ENCODE measurements around the gene PAX6.

The PAX6 gene

GRCh38 chr11:31801298-31801702, 9.8 kb downstream of the PAX6 start:
- POLR2A ChIA-PET: no interaction called here
- H3K27me3 ChIP-seq (replicated peaks in 2 of 5; ENCODE audit: control insufficient read depth in 4 of 5, insufficient read depth in 5 of 5, low read length in 4 of 5): peaks cover 31 to 99% (median 77%) of the 10 kb centered on the region in 5 experiments
- 14% methylated on average over 7 of the region's 9 CpGs for WGBS (ENCODE audit: insufficient coverage)
- H3K27ac ChIP-seq (ENCODE audit: insufficient read depth in 1 of 2, low read depth in 1 of 2, low read length in 2 of 2, poor library complexity in 1 of 2, severe bottlenecking in 2 of 2): no peak overlapping the region
- H3K9me3 ChIP-seq (ENCODE audit: control extremely low read depth in 1 of 5, control insufficient read depth in 4 of 5, insufficient read depth in 2 of 5, low read depth in 1 of 5, low read length in 4 of 5): peaks cover 0 to 8% (median 0%) of the 10 kb centered on the region in 5 experiments
- H3K36me3 ChIP-seq (ENCODE audit: control insufficient read depth in 4 of 4, insufficient read depth in 4 of 4, low read length in 3 of 4): no peaks in the 10 kb centered on the region
- DNase-seq: peak in 1 of 3 donors; percentile 11
- CTCF ChIA-PET: interaction anchor here (0.8 to 1.1 kb wide), 3 partner anchors 8 to 29 kb away, joined by 3 to 4 read pairs (median 4); no protein-coding TSS in a partner anchor
- peaks cover 0 to 39% (median 27%) of the 10 kb centered on the region in 4 experiments for H3K4me1 ChIP-seq (ENCODE audit: control extremely low read depth in 1 of 4, control insufficient read depth in 4 of 4, insufficient read depth in 4 of 4, low read length in 3 of 4)
- no peak overlapping the region for H3K4me3 ChIP-seq (ENCODE audit: control insufficient read depth in 1 of 7, extremely low read depth in 1 of 7, insufficient read depth in 4 of 7, low read depth in 2 of 7, low read length in 6 of 7)

- H3K36me3 ChIP-seq (ENCODE audit: control insufficient read depth in 4 of 4, insufficient read depth in 4 of 4, low read length in 3 of 4): no peaks in the 10 kb centered on the region
- CTCF ChIA-PET: interaction anchor here (0.8 to 1.1 kb wide), 3 partner anchors 8 to 29 kb away, joined by 3 to 4 read pairs (median 4); no protein-coding TSS in a partner anchor
- no peak overlapping the region for H3K27ac ChIP-seq (ENCODE audit: insufficient read depth in 1 of 2, low read depth in 1 of 2, low read length in 2 of 2, poor library complexity in 1 of 2, severe bottlenecking in 2 of 2)
- peak in 1 of 3 donors; percentile 3 for DNase-seq
- WGBS (ENCODE audit: insufficient coverage): 12% methylated on average over 20 of the region's 23 CpGs
- no peak overlapping the region for H3K4me3 ChIP-seq (ENCODE audit: control insufficient read depth in 1 of 7, extremely low read depth in 1 of 7, insufficient read depth in 4 of 7, low read depth in 2 of 7, low read length in 6 of 7)
- POLR2A ChIA-PET: no interaction called here
- H3K27me3 ChIP-seq (replicated peaks in 2 of 5; ENCODE audit: control insufficient read depth in 4 of 5, insufficient read depth in 5 of 5, low read length in 4 of 5): peaks cover 31 to 99% (median 79%) of the 10 kb centered on the region in 5 experiments
- H3K4me1 ChIP-seq (ENCODE audit: control extremely low read depth in 1 of 4, control insufficient read depth in 4 of 4, insufficient read depth in 4 of 4, low read length in 3 of 4): peaks cover 0 to 39% (median 26%) of the 10 kb centered on the region in 4 experiments
- H3K9me3 ChIP-seq (ENCODE audit: control extremely low read depth in 1 of 5, control insufficient read depth in 4 of 5, insufficient read depth in 2 of 5, low read depth in 1 of 5, low read length in 4 of 5): peaks cover 0 to 8% (median 0%) of the 10 kb centered on the region in 5 experiments
Observed at GRCh38 chr11:31800398-31801265, 10.5 kb downstream of the PAX6 start.

- peaks cover 0 to 32% (median 19%) of the 10 kb centered on the region in 4 experiments for H3K4me1 ChIP-seq (ENCODE audit: control extremely low read depth in 1 of 4, control insufficient read depth in 4 of 4, insufficient read depth in 4 of 4, low read length in 3 of 4)
- POLR2A ChIA-PET: no interaction called here
- DNase-seq: peak in 2 of 3 donors; percentile 17 to 21
- peaks cover 36 to 99% (median 75%) of the 10 kb centered on the region in 5 experiments for H3K27me3 ChIP-seq (replicated peaks in 2 of 5; ENCODE audit: control insufficient read depth in 4 of 5, insufficient read depth in 5 of 5, low read length in 4 of 5)
- peaks cover 0 to 8% (median 0%) of the 10 kb centered on the region in 5 experiments for H3K9me3 ChIP-seq (ENCODE audit: control extremely low read depth in 1 of 5, control insufficient read depth in 4 of 5, insufficient read depth in 2 of 5, low read depth in 1 of 5, low read length in 4 of 5)
- 4% methylated on average over 37 of the region's 48 CpGs for WGBS (ENCODE audit: insufficient coverage)
- H3K4me3 ChIP-seq (ENCODE audit: control insufficient read depth in 1 of 7, extremely low read depth in 1 of 7, insufficient read depth in 4 of 7, low read depth in 2 of 7, low read length in 6 of 7): no peak overlapping the region
- H3K27ac ChIP-seq (ENCODE audit: insufficient read depth in 1 of 2, low read depth in 1 of 2, low read length in 2 of 2, poor library complexity in 1 of 2, severe bottlenecking in 2 of 2): no peak overlapping the region
- CTCF ChIA-PET: interaction anchor here (1.3 to 1.7 kb wide), 2 partner anchors 9 to 24 kb away, joined by 5 to 7 read pairs; no protein-coding TSS in a partner anchor
- no peaks in the 10 kb centered on the region for H3K36me3 ChIP-seq (ENCODE audit: control insufficient read depth in 4 of 4, insufficient read depth in 4 of 4, low read length in 3 of 4)
Observed at GRCh38 chr11:31799435-31800397, 11.4 kb downstream of the PAX6 start.

- Histone ChIP-seq H3K4me1 (ENCODE audit: control extremely low read depth in 1 of 4, control insufficient read depth in 4 of 4, insufficient read depth in 4 of 4, low read length in 3 of 4) (peaks cover 0 to 22% (median 12%) of the 10 kb centered on the region in 4 experiments), H3K4me3 (ENCODE audit: control insufficient read depth in 1 of 7, extremely low read depth in 1 of 7, insufficient read depth in 4 of 7, low read depth in 2 of 7, low read length in 6 of 7) (peak overlapping the region in 2 of 7 experiments; percentile 11 to 19), H3K27ac (ENCODE audit: insufficient read depth in 1 of 2, low read depth in 1 of 2, low read length in 2 of 2, poor library complexity in 1 of 2, severe bottlenecking in 2 of 2) (no peak overlapping the region), H3K27me3 (replicated peaks in 2 of 5; ENCODE audit: control insufficient read depth in 4 of 5, insufficient read depth in 5 of 5, low read length in 4 of 5) (peaks cover 39 to 98% (median 70%) of the 10 kb centered on the region in 5 experiments), H3K36me3 (ENCODE audit: control insufficient read depth in 4 of 4, insufficient read depth in 4 of 4, low read length in 3 of 4) (no peaks in the 10 kb centered on the region), H3K9me3 (ENCODE audit: control extremely low read depth in 1 of 5, control insufficient read depth in 4 of 5, insufficient read depth in 2 of 5, low read depth in 1 of 5, low read length in 4 of 5) (peaks cover 0 to 8% (median 0%) of the 10 kb centered on the region in 5 experiments)
- POLR2A ChIA-PET: no interaction called here
- DNase-seq: peak; percentile 57 to 71 (median 69)
- CTCF ChIA-PET: interaction anchor here (1.0 to 1.7 kb wide), 4 partner anchors 9 to 25 kb away, joined by 3 to 7 read pairs (median 5); no protein-coding TSS in a partner anchor
- 3% methylated on average over 51 of the region's 60 CpGs for WGBS (ENCODE audit: insufficient coverage)
Observed at GRCh38 chr11:31798554-31799434, 12.3 kb downstream of the PAX6 start.

- H3K4me1 ChIP-seq (ENCODE audit: control extremely low read depth in 1 of 4, control insufficient read depth in 4 of 4, insufficient read depth in 4 of 4, low read length in 3 of 4): peaks cover 0 to 16% (median 12%) of the 10 kb centered on the region in 4 experiments
- H3K27ac ChIP-seq (ENCODE audit: insufficient read depth in 1 of 2, low read depth in 1 of 2, low read length in 2 of 2, poor library complexity in 1 of 2, severe bottlenecking in 2 of 2): no peak overlapping the region
- H3K4me3 ChIP-seq (ENCODE audit: control insufficient read depth in 1 of 7, extremely low read depth in 1 of 7, insufficient read depth in 4 of 7, low read depth in 2 of 7, low read length in 6 of 7): peak overlapping the region in 2 of 7 experiments; percentile 11 to 19
- peak in 2 of 3 donors; percentile 17 to 21 for DNase-seq
- 13% methylated on average over 12 of the region's 21 CpGs for WGBS (ENCODE audit: insufficient coverage)
- ChIA-PET POLR2A (no interaction called here), CTCF (interaction anchor here (1.0 to 1.7 kb wide), 4 partner anchors 9 to 26 kb away, joined by 3 to 7 read pairs (median 5); no protein-coding TSS in a partner anchor)
- H3K9me3 ChIP-seq (ENCODE audit: control extremely low read depth in 1 of 5, control insufficient read depth in 4 of 5, insufficient read depth in 2 of 5, low read depth in 1 of 5, low read length in 4 of 5): peaks cover 0 to 8% (median 0%) of the 10 kb centered on the region in 5 experiments
- no peaks in the 10 kb centered on the region for H3K36me3 ChIP-seq (ENCODE audit: control insufficient read depth in 4 of 4, insufficient read depth in 4 of 4, low read length in 3 of 4)
- H3K27me3 ChIP-seq (replicated peaks in 2 of 5; ENCODE audit: control insufficient read depth in 4 of 5, insufficient read depth in 5 of 5, low read length in 4 of 5): peaks cover 36 to 98% (median 63%) of the 10 kb centered on the region in 5 experiments
Observed at GRCh38 chr11:31798057-31798553, 13.0 kb downstream of the PAX6 start.

All from common myeloid progenitor, CD34-positive (primary cell).